Measurements from ENCODE around the gene NRG3.

Gene NRG3

GRCh38 chr10:82581940-82582339 is 706.9 kb downstream of the NRG3 start:
- POLR2A ChIA-PET, result no interaction called here
- CTCF ChIA-PET, result no interaction called here
- DNase-seq (ENCODE audit: extremely low spot score), result no peak
- TF ChIP-seq CTCF (IDR thresholded peaks at IDR 0.05; ENCODE audit: control extremely low read depth, extremely low read depth, low read depth, missing control alignments), result no peak

- no peak for TF ChIP-seq CTCF (IDR thresholded peaks at IDR 0.05; ENCODE audit: control extremely low read depth, extremely low read depth, low read depth, missing control alignments)
- no peak for DNase-seq (ENCODE audit: extremely low spot score)
- CTCF ChIA-PET, result interaction anchor here (1.3 kb wide), 1 partner anchor 13 kb away, joined by 4 read pairs; no protein-coding TSS in a partner anchor
- POLR2A ChIA-PET, result no interaction called here
Observed at GRCh38 chr10:82591421-82591820, 716.4 kb downstream of the NRG3 start.

- TF ChIP-seq CTCF (IDR thresholded peaks at IDR 0.05; ENCODE audit: control extremely low read depth, extremely low read depth, low read depth, missing control alignments), result no peak
- DNase-seq (ENCODE audit: extremely low spot score), result no peak
- CTCF ChIA-PET, result no interaction called here
- POLR2A ChIA-PET, result no interaction called here
Observed at GRCh38 chr10:82597840-82598239, 722.8 kb downstream of the NRG3 start.

GRCh38 chr10:82609845-82610244 is 734.9 kb downstream of the NRG3 start:
- ChIA-PET CTCF (interaction anchor here (1.2 kb wide), 1 partner anchor 10 kb away, joined by 4 read pairs; no protein-coding TSS in a partner anchor), POLR2A (no interaction called here)
- no peak for DNase-seq (ENCODE audit: extremely low spot score)
- no peak for TF ChIP-seq CTCF (IDR thresholded peaks at IDR 0.05; ENCODE audit: control extremely low read depth, extremely low read depth, low read depth, missing control alignments)

- DNase-seq (ENCODE audit: extremely low spot score), result no peak
- CTCF ChIA-PET, result no interaction called here
- TF ChIP-seq CTCF (IDR thresholded peaks at IDR 0.05; ENCODE audit: control extremely low read depth, extremely low read depth, low read depth, missing control alignments), result no peak
- POLR2A ChIA-PET, result no interaction called here
Observed at GRCh38 chr10:82618007-82618406, 743.0 kb downstream of the NRG3 start.

- POLR2A ChIA-PET, result no interaction called here
- CTCF ChIA-PET, result no interaction called here
- DNase-seq (ENCODE audit: extremely low spot score), result no peak
- TF ChIP-seq CTCF (IDR thresholded peaks at IDR 0.05; ENCODE audit: control extremely low read depth, extremely low read depth, low read depth, missing control alignments), result no peak
Observed at GRCh38 chr10:82621680-82622079, 746.7 kb downstream of the NRG3 start.

GRCh38 chr10:82622479-82622878 is 747.5 kb downstream of the NRG3 start:
- DNase-seq (ENCODE audit: extremely low spot score), result no peak
- no peak for TF ChIP-seq CTCF (IDR thresholded peaks at IDR 0.05; ENCODE audit: control extremely low read depth, extremely low read depth, low read depth, missing control alignments)
- CTCF ChIA-PET, result no interaction called here
- POLR2A ChIA-PET, result no interaction called here

Measured in GM10248 (cell line).